ENCODE results near the gene RAD51D.
"Not testable (repeated sequence)": the region's sequence is repeated elsewhere in the genome, so short reads cannot be mapped to it uniquely, and the experiment has no call there.

Gene RAD51D

GRCh38 chr17:35141681-35142466 is 22.2 kb upstream of the RAD51D start, which contains the start of gene NLE1:
NLE1 (minus strand) TSS chr17:35142303; CDS start chr17:35142275, 28 bp downstream.
- DNase-seq (ENCODE audit: low read depth, low spot score), result peak; percentile 76

GRCh38 chr17:35138218-35138617 is 18.6 kb upstream of the RAD51D start:
- DNase-seq (ENCODE audit: low read depth, low spot score), result no peak

- DNase-seq (ENCODE audit: low read depth, low spot score), result no peak
Measured at GRCh38 chr17:35135322-35135721, 15.7 kb upstream of the RAD51D start.

- DNase-seq (ENCODE audit: low read depth, low spot score), result no peak
Measured at GRCh38 chr17:35132816-35133550, 13.3 kb upstream of the RAD51D start.

GRCh38 chr17:35132099-35132498 is 12.4 kb upstream of the RAD51D start:
- no peak for DNase-seq (ENCODE audit: low read depth, low spot score)

GRCh38 chr17:35130392-35130791 is 10.7 kb upstream of the RAD51D start:
- DNase-seq (ENCODE audit: low read depth, low spot score), result no peak

- DNase-seq (ENCODE audit: low read depth, low spot score), result no peak
Measured at GRCh38 chr17:35129973-35130351, 10.3 kb upstream of the RAD51D start.

- no peak for DNase-seq (ENCODE audit: low read depth, low spot score)
Measured at GRCh38 chr17:35129154-35129972, 9.7 kb upstream of the RAD51D start.

- no peak for DNase-seq (ENCODE audit: low read depth, low spot score)
Measured at GRCh38 chr17:35127751-35128514, 8.3 kb upstream of the RAD51D start.

- no peak for DNase-seq (ENCODE audit: low read depth, low spot score)
Measured at GRCh38 chr17:35121315-35121714, 1.7 kb upstream of the RAD51D start, which contains the start of gene FNDC8. FNDC8 (plus strand) TSS chr17:35121615; CDS start chr17:35121694, 79 bp downstream.

GRCh38 chr17:35117984-35118383 is 1.7 kb downstream of the RAD51D start:
- DNase-seq (ENCODE audit: low read depth, low spot score), result no peak

GRCh38 chr17:35116845-35117244 is 2.8 kb downstream of the RAD51D start:
- DNase-seq (ENCODE audit: low read depth, low spot score), result no peak

GRCh38 chr17:35110791-35111190 is 8.9 kb downstream of the RAD51D start:
- not testable (repeated sequence) for DNase-seq (ENCODE audit: low read depth, low spot score)

GRCh38 chr17:35104844-35105450 is 14.7 kb downstream of the RAD51D start:
- no peak for DNase-seq (ENCODE audit: low read depth, low spot score)

- no peak for DNase-seq (ENCODE audit: low read depth, low spot score)
Measured at GRCh38 chr17:35103271-35103670, 16.4 kb downstream of the RAD51D start.

- DNase-seq (ENCODE audit: low read depth, low spot score), result no peak
Measured at GRCh38 chr17:35101725-35102124, 17.9 kb downstream of the RAD51D start.

- no peak for DNase-seq (ENCODE audit: low read depth, low spot score)
Measured at GRCh38 chr17:35101036-35101435, 18.6 kb downstream of the RAD51D start.

- no peak for DNase-seq (ENCODE audit: low read depth, low spot score)
Measured at GRCh38 chr17:35099908-35100307, 19.8 kb downstream of the RAD51D start.

- no peak for DNase-seq (ENCODE audit: low read depth, low spot score)
Measured at GRCh38 chr17:35097776-35098175, 21.9 kb downstream of the RAD51D start.

GRCh38 chr17:35095741-35096140 is 23.9 kb downstream of the RAD51D start:
- no peak for DNase-seq (ENCODE audit: low read depth, low spot score)

- no peak for DNase-seq (ENCODE audit: low read depth, low spot score)
Measured at GRCh38 chr17:35094902-35095301, 24.8 kb downstream of the RAD51D start.
